HT1080 (cell line): ENCODE measurements around the gene SLC25A26. TPM values are rescaled to one million over a fixed set of nuclear protein-coding genes. Genes with fewer than 3 reads are reported as not detected.

ENCODE experiments used
- DNase-seq: peaks from one replicate; pipeline ENCODE4 v3.0.0-alpha.2; 2015; ENCODE audit warnings: low read depth
- polyA plus RNA-seq, 2 experiments: library from polyadenylated mRNA; depleted of rRNA; stranded (reverse); fragments of >200 nt; gene quantifications; 2 replicates each; pipeline ENCODE4 v1.2.3, GENCODE V29; 2015
- total RNA-seq: library from RNA; depleted of rRNA; stranded (reverse); fragments of >200 nt; shearing (Covaris generic); gene quantifications from 2 replicates; pipeline ENCODE4 v1.2.3, GENCODE V29; 2014; rRNA removed

The SLC25A26 gene, protein sequence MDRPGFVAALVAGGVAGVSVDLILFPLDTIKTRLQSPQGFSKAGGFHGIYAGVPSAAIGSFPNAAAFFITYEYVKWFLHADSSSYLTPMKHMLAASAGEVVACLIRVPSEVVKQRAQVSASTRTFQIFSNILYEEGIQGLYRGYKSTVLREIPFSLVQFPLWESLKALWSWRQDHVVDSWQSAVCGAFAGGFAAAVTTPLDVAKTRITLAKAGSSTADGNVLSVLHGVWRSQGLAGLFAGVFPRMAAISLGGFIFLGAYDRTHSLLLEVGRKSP
- total RNA-seq = 26.2 and 29.3 TPM in 2 replicates
- 25.4 and 26.1 TPM in 2 replicates for polyA plus RNA-seq (2015; cell fraction: cytosol; rRNA removed)
- polyA plus RNA-seq (2015; cell fraction: nucleus; rRNA removed) = 13.3 and 13.5 TPM in 2 replicates

DNA sequence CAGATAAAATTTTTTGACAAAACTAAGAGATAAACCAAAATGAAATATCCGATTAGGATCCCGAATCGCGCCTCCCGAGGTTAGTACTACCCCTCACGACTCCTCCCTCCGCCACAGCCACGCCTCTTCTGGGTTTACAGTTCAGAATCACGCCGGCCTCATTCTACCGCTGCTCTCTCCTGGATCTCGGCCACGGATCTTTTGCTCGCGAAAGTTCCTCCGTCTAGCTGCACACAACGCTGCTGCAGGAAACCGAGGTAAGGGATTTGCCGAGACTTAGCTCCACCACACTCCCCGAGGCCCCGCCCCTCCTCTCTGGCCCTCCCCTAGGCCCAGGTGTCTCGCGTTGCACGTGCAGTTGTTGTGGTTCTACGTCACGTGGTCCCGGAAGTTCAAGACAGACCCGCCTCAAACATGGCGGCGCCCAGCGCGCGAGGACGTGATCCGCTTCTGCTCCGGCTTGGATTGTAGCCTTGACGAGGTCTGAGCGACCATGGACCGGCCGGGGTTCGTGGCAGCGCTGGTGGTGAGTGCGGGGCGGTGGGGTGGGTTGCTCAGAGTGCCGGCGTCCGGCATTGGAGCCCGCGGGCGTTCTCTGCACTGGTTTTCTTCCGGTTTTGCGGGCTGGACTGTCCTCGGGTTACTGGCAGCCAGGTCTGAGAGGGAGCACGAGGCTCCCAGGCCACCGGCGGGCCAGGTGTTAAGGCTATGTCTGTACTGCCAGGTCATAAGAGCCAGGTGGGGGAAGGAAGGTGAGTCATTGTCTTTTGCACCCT lies at the start of gene SLC25A26:
Gene SLC25A26, plus strand, starts transcription at position 400 of the 776 bp plus-strand sequence. Its CDS starts 94 bp downstream, at position 494.
- DNase-seq = peak; percentile 93

DNA sequence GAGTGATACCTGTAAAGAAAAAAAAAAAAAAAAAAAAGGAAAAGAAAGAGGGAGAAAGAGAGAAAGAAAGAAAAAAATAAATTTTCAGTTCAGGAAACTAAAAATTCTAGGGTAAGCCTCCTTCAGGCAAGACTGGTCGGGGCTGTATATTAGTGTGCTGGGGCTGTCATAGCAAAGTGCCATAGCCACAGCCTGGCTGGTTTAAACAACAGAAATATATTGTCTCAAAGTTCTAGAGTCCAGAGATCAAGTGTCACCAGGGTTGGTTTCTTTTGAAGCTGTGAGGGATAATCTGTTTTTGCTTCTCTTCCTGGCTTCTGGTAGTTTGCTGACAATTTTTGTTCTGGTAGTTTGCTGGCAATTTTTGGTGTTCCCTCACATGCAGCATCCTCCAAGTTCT lies 48.4 kb upstream of the SLC25A26 start:
- DNase-seq = no peak

DNA sequence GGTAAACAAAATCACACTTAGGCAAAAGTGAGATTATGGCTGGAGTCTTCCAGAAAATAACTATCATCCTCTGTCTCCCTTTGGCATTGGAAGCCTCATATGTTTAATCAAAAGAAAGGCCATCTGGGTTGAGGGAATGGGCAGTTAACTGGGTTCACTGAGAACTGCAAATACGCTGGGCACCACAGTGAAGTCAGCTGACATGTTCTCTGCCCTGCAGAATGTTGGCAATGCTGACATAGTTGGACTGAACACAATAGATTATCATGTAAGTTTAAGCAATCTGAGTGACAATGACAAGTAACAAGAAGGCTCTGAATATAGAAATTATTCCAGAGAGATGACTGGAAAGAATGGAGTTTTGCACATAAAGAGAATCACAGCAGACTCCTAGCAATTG lies 43.8 kb upstream of the SLC25A26 start:
- DNase-seq = no peak

DNA sequence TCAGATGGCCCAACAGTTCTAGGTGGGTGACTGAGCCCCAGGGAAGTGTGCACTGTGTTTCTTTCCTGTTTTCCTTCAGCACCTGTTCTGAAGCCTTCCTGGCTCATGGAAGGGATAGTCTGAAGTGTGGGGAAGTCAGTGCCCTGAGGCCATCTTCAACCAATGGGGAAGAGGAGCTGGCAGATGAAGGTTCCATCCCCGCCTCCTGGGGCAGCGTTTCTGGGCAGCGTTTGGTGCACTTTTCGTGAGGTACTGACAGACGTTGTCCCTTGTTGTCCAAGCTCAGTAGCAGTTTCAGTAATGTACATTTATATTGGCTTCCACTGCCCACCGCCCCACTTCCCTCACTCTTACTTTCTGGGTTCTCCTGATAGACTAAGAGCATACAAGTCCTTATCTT lies 42.6 kb upstream of the SLC25A26 start:
- no peak for DNase-seq

DNA sequence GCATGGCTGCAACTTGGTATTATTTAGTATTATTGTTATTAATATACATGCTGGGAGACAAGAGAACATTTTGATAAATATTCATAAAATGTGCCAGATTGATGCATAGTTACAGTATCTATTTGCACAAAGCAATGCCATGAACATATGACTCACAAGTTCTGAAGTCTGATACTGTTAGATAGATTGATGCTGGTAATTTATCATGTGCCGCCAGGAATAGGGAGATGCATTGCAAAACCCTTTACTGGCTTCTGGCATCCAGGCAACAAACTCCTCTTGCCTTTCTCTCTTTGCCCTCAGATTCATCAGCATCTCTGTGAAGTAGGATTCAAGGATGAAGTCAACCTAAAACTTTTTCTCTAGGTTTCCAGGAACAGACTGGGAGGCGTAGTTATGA lies 41.0 kb upstream of the SLC25A26 start:
- DNase-seq = no peak

DNA sequence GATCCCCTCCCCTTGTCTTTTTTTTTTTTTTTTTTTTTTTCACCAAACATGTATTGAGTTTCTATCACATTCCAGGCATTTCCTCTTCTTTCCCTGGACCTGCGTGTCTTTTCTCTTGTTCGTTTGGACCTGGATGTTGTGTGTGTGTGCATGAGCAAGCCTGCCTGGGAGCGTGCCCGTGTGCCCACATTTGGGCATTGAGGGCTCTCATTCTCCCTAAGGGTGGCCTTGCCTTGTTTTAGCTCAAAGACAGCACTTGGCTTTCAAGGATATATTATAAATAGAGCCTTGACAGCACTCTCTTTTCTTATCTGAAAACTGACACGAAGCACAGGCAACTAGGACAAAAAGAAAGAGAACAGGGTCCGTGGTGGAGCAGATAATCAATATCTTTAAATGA lies 39.0 kb upstream of the SLC25A26 start:
- DNase-seq = no peak

DNA sequence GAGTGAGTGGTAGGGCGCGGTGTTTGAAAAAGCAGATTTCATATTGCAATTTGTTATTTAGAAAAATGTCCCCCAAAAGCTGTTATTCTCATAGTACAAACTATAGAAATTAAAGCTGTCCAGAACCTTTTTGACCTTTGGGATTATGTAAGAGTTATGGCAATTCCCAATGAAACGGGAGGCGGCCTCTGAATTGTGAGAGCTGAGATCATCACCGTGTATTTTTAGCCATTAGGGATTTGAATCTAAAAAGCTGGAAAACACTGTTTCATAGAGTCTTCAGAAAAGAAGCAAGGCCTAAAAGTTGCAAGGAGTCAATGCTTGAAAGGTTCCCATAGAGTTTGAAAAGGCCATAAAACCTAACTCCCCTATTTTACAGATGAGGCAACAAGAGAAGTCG lies 38.6 kb upstream of the SLC25A26 start:
- DNase-seq = no peak

DNA sequence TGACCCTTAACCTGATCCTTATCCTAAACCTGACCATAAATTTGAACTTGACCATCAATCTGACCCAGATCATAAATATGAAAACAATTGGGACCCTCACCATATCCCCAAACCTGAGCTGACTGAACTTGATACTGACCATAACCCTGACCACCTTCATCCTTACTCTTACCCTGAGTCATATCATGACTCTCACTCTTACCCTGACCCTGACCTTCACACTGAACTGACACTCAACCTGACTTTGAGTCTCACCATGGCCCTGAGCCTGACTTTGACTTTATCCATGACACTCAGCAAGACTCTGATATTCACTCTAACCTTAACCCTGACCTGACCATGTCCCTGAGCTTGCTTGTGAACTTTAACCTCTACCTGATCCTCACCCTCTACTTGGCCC lies 34.3 kb upstream of the SLC25A26 start:
- DNase-seq = no peak

DNA sequence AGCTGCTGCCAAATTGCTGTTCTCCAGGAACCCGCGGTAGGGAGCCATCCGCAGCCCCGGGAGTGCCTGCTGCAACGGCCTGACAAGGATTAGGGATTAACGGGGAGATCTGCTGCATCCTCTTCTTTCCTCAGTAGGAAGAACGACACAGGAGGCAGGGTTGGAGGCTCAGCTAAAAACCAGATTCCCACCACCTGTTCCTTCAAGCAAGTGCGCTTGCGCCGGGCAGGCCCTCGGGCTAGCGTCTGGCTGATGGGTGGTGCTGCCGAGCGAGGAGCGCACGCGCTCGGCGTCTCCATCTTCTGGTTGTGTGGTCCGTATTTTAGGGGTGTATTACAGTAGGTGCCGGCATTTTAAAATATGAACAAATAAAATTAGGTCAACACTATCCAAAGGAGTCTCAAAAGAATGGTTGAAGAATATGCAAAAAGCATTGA lies 25.4 kb upstream of the SLC25A26 start:
- no peak for DNase-seq

DNA sequence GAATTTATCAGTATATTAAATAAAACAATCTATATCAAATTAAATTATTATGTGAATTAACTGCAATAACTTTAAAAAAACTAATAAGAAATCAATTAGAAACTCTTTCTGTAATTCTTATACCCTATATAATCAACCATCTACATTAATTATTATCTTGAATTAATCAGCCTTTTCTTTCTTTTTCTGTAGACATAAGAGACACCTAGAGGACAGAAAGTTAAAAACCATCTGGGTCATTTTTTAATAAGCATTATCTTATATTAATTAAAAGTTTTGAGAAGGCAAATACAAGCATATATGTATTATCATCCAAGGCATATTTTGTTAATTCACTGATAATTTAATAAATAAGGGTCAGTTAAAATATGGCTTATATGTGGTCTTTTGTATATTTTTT lies 24.2 kb upstream of the SLC25A26 start:
- DNase-seq = no peak

DNA sequence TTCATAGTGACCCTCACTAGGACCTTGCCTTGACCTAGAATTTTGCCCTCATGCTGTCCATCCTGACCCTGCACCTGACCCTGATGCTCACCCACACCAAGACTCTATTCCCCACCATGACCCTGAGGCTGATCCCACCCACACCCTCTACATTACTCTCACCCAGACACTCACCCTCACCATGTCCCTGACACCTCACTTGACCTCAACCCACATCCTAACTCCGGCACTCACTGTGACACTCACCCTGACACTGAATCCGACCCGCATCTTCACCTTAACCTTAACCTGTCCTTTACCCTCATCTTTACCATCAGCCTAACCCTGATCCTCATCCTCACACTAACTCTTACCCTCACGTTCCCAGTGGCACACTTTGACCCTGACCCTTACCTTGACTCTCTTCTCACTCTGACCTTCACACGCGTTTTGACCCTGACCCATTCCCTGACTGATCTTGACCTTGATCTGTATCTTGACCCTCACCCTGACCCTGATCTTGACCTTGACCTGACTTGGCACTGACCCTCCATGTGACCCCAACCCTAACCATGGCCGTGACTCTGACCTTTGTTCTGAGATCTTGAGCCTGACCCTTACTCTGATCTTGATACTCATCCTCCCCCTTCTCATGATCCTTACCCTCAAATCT lies 22.2 kb upstream of the SLC25A26 start:
- DNase-seq = no peak

DNA sequence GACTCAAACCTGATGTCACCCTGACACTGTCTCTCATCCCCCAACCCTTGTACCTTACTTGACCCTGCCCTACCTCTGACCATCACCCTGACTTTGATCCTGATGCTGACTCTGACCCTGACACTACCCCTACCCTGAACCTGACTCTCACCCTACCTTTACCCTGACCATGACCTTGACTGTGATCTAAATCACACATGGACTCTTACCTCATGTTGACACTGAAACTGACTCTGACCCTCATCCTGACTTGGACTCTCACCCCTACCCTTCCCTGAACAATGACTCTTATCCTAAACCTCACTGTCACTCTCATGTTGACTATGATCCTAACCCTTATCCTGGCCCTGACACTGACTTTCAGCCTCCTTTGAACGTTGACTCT lies 21.7 kb upstream of the SLC25A26 start:
- DNase-seq = no peak

DNA sequence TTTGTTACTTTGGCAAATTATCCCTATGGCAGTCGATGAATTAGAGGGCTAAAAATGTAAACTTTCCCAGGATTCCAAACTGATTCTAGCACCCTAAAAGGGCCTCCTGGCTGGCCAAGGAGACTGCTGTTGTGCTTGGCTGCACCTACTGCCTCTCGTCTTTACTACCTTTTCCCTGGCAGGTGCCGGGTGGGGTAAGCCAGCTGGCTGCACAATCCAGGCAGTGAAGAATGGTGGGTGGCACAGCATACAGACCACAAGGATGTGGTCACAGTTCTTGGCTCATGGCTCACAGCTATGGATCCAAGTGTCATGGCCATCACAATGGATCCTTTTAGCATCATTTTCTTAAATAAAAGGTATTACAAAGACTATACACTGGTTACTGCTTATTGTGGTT lies 20.7 kb upstream of the SLC25A26 start:
- peak; percentile 56 for DNase-seq

DNA sequence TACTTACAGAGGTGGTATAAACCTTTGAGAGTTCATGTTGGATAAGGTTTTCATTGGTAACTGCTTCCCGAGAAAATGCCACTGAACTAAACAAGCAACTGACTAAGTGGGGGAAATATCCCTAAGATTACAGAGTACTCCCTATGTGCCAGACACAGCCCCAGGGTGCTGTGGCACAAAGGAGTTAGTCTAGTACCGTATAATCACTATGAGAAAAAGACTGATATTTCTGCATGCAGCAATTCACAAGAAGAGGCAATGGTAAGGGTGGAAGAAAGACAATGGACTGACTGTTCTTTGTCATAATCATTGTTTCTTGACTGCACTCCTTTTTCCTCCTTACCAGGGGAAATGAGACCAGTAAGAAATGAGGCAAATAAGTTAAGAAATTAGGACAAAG lies 20.0 kb upstream of the SLC25A26 start:
- no peak for DNase-seq

DNA sequence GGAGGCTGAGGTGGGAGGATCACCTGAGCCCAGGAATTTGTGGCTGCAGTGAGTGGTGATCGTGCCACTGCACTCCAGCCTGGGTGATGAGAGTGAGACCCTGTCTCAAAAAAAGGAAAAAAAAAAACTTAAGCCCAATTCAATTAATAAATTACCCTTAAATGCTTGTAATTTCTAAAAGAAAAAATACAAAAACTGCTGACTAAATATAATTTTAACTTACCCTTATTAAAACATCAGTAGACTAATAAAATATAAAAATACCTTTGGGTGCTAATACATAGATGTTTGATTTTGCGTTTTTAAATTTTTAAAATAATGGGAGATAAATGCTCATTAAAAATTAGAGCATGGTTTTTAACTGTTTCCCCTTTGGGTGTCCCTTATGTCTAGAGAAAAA lies 17.5 kb upstream of the SLC25A26 start:
- no peak for DNase-seq

DNA sequence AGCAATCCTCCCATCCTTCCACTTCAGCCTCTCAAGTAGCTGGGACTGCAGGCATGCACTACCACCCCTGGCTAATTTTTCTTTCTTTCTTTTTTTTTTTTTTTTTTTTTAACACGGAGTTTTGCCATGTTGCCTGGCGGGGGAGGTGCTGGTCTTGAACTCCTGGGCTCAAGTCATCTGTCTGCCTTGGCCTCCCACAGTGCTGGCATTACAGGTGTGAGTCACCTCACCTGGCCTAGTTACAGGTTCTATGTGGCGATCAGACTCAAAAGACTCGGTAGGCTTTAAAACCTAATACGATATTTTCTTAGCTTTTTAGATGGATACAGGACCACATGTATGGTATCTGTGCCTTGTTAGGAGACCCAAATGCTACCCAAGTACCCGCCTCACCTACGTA lies 14.0 kb upstream of the SLC25A26 start:
- no peak for DNase-seq

DNA sequence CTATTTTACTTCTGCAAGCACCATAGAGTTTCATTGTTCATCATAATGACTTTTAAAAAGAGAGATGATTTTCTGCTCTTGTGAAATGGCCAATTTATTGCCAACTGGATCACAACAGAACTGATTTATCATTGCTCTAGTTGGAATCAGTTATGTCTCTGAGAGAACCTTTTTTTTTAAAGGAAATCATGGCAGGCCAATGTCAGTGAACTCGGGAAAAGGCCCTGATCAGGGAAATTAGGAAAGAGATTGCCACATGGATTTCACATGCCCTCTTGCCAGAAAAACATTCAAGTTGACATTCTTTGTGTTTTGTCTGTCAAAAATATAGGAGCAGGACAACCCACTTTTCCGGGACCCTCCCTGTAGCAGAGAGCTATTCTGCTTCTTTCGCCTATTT lies 12.6 kb upstream of the SLC25A26 start:
- DNase-seq = no peak

DNA sequence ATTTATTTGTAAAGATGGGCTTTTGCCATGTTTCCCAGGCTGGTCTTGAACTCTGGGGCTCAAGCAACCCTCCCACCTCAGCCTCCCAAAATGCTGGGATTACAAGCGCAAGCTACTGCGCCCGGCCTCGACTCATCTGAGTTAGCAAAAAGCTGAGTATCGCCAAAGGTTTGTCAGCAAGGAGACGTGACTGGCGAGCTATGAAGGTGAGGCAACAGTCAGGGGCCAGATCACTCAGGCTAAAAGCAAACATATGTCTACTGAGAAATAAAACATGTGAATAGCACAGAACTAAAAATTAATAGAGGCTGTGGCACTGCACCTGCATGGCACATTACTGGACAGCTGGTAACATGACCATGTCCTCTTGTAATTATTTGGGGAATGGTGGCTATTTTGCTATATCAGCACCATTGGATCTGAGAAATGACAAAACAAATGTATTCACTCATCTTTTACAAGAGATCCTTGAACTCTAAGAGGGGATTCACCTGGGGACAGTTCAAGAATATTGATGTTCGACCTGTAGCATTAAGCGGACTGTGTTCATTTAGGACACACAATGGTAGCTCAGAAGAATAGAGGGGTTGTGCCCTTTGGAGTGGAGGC lies 10.0 kb upstream of the SLC25A26 start:
- DNase-seq = no peak

DNA sequence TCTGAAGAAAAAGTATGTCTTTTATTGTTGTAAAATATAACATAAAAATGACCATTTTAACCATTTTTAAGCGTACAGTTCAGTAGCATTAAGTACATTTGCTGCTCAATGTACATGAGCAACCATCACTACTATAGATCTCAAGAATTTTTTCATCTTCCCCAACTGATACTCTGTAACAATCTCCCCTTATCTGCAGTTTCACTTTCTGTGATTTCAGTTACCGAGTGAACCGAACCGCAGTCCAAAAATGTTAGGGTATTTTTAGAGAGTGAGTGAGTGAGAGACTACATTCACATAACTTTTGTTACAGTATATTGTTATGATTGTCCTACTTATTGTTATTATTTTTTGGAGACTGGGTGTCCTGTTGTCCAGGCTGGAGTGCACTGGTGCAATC lies 9.0 kb upstream of the SLC25A26 start:
- DNase-seq = no peak

DNA sequence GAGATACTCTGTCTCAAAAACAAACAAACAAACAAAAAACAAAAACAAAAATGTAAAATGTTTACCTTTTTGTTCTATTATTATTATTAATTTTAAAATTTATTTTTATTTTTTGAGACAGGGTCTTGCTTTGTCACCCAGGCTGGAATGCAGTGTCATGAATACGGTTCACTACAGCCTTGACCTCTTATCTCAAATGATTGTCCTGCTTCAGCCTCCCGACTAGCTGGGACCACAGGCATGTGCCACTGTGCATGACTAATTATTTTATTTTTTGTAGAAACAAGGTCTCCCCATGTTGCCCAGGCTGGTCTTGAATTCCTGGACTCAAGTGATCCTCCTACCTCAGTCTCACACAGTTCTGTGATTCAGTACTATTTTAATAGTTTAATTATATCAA lies 5.7 kb upstream of the SLC25A26 start:
- DNase-seq = no peak

DNA sequence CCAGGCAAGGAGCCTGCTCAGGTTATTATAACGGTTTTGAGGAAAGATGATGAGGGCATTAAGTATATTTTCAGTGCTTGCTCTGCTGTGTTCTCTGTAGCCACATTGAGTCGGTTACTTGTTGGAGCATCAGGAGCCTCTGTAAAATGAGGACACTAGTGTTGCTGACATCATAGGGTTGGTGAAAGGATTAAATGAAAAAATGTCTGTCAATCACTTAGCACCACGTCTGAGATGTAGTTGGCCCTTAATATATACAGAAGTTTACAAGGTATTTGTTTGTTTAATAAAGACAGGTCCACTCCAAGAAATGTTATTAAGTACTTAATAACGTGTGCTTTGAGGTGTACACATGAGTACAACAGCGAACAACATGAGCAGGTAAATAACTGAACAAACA lies 735 bp upstream of the SLC25A26 start:
- DNase-seq = no peak

DNA sequence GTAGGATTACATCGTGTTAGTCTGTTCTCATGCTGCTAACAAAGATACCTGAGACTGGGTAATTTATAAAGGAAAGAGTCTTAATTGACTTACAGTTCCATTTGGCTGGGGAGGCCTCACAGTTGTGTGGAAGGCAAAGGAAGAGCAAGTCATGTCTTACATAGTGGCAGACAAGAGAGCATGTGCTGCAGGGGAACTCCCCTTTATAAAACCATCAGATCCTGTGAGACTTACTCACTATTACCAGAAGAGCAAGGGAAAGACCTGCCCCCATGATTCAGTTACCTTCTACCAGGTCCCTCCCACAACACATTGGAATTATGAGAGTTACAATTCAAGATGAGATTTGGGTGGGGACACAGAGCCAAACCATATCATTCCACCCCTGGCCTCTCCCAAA lies 3.4 kb downstream of the SLC25A26 start:
- DNase-seq = no peak
